Measurements from ENCODE around the gene CYB5RL. TPM values are rescaled to one million over a fixed set of nuclear protein-coding genes. Genes with fewer than 3 reads are reported as not detected.
A peak's percentile ranks its signal among the peaks of the same experiment; 100 is the strongest.

The CYB5RL gene
- total RNA-seq, 6 experiments from 2014 or later, result 4.5 to 6.1 (median 5.2) TPM

DNA sequence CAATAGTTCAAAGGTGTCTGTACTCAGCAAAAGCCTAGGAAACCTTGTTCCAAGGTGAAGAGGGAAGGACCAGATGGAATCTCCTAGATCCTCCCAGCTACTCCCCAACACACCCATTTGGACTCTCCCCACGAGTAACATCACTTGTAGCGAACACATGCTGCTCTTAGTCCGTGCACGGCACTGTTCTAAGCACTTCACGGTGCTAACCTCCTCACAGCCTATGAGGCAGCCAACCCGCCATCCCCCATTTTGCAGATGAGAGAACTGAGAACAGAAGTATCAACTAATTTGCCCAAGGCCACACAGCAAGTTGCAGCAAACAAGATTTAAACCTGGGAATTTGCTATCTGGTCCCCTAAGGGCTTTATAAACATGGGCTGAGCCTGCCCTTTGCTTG is 24.4 kb upstream of the CYB5RL start:
- Mint-ChIP-seq H3K36me3 (ENCODE audit: low read depth) (0 out of 2 replicates have a peak, but pooled peaks cover 4% of the 10 kb centered on the region), H3K27ac (no peak overlapping the region; the same call in 1 of the 2 replicates), H3K9me3 (no peaks in the 10 kb centered on the region), H3K27me3 (ENCODE audit: insufficient read depth) (peaks cover 13% of the 10 kb centered on the region), H3K4me3 (no peak overlapping the region), H3K4me1 (ENCODE audit: low read depth) (peaks cover 40% of the 10 kb centered on the region)
- TF ChIP-seq, protein P1, sequence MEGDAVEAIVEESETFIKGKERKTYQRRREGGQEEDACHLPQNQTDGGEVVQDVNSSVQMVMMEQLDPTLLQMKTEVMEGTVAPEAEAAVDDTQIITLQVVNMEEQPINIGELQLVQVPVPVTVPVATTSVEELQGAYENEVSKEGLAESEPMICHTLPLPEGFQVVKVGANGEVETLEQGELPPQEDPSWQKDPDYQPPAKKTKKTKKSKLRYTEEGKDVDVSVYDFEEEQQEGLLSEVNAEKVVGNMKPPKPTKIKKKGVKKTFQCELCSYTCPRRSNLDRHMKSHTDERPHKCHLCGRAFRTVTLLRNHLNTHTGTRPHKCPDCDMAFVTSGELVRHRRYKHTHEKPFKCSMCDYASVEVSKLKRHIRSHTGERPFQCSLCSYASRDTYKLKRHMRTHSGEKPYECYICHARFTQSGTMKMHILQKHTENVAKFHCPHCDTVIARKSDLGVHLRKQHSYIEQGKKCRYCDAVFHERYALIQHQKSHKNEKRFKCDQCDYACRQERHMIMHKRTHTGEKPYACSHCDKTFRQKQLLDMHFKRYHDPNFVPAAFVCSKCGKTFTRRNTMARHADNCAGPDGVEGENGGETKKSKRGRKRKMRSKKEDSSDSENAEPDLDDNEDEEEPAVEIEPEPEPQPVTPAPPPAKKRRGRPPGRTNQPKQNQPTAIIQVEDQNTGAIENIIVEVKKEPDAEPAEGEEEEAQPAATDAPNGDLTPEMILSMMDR (IDR thresholded peaks at IDR 0.05), result no peak
- DNase-seq, result no peak

DNA sequence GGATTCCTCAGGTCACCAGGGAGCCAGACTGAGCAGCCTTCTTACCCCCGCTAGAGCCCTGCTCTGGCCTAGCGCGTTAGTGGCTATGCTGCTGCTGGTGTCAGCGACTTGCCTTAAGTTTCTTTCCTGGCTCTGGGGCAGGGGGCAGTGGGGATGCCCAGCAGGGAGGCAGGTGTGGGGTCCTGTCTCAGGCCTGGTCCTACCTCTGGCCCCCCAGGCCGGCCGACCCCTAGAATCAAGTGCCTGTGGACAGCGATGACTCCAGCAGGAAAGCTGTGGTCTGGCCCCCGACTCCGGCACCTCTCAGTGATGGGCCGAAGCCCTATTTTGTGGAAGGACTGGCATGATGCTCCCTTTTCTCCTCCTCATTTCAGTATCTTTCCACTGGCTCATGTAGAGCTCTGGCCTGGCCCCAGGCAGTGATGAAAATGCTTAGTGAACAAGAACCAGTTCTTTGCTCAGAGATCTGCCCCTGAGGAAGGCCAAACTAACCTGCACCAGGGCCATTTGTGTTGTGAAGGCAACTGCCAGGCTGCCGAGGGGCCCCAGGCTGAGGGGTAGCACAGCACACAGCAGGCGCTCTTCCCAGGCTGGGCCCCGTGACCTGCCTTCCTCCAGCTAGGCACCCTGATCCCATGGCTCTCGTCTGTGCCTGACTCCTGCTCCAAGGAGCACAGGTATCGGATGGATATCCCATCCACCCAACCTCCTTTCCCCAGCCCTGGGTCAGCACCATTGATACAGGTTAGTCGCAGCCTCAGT is 23.8 kb upstream of the CYB5RL start:
- Mint-ChIP-seq H3K27ac (no peak overlapping the region; the same call in 1 of the 2 replicates), H3K4me1 (ENCODE audit: low read depth) (peaks cover 42% of the 10 kb centered on the region), H3K36me3 (ENCODE audit: low read depth) (peaks cover 6% of the 10 kb centered on the region; the same call in 1 of the 2 replicates), H3K9me3 (no peaks in the 10 kb centered on the region), H3K27me3 (ENCODE audit: insufficient read depth) (peaks cover 13% of the 10 kb centered on the region), H3K4me3 (no peak overlapping the region)
- TF ChIP-seq, protein P1 (IDR thresholded peaks at IDR 0.05), result no peak
- DNase-seq, result no peak

DNA sequence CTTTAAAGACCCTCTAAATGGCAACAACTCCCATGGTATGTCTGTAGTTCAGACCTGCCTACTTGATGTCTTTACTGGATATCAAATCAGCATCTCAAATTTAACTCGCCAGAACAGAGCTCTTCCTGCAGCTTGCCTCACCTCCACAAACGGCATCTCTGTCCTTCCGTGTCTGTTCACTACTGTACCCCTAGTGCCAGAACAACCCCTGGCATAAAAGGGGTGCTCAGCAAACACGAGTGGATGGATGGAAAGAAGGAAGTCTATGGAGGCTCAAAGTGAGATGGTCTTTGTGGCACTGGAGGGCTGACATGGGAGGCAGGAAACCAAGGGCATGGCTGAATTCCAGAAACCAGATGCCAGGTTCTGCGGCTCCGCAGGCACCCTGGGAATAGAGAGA is 22.9 kb upstream of the CYB5RL start:
- no peaks in the 10 kb centered on the region for H3K9me3 Mint-ChIP-seq
- peaks cover 10% of the 10 kb centered on the region; the same call in 1 of the 2 replicates for H3K36me3 Mint-ChIP-seq (ENCODE audit: low read depth)
- H3K27me3 Mint-ChIP-seq (ENCODE audit: insufficient read depth), result peaks cover 13% of the 10 kb centered on the region
- TF ChIP-seq, protein P1 (IDR thresholded peaks at IDR 0.05), result no peak
- no peak overlapping the region for H3K27ac Mint-ChIP-seq
- H3K4me3 Mint-ChIP-seq, result no peak overlapping the region
- H3K4me1 Mint-ChIP-seq (ENCODE audit: low read depth), result peaks cover 41% of the 10 kb centered on the region
- no peak for DNase-seq

DNA sequence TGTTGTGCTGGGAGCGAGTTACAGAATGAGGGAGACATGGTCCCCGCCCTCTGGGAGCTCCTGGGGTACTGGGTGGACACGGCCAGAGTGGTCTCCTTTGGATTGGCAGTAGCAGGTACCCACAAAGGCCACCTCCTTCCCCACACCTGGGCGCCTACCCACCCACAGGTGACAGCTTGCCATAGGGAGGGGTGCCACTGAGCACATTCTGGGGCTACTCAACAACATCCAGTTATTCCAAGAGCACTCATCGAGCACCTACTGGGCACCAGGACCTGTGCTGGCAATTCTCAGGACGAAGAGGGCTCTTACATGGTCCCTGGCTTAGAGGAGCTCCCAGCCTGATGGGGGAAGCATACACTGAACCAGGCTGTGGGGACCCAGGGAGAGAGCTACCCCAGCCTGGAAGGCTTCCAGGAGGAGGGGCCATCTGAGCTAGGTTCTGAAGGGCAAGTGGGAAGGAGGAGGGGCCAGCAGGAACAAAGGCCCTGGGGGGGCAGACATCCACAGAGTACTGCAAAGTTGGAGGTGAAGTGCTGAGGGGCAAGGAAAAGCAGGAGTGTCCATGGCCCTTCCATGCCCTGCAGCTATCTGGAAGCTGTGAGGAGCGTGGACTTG is 22.1 kb upstream of the CYB5RL start:
- no peak for DNase-seq
- TF ChIP-seq, protein P1 (IDR thresholded peaks at IDR 0.05), result no peak
- Mint-ChIP-seq H3K4me1 (ENCODE audit: low read depth) (peaks cover 35% of the 10 kb centered on the region), H3K4me3 (no peak overlapping the region), H3K36me3 (ENCODE audit: low read depth) (peaks cover 15% of the 10 kb centered on the region; the same call in 1 of the 2 replicates), H3K9me3 (no peaks in the 10 kb centered on the region), H3K27me3 (ENCODE audit: insufficient read depth) (peaks cover 13% of the 10 kb centered on the region), H3K27ac (peak overlapping the region; percentile 49)

DNA sequence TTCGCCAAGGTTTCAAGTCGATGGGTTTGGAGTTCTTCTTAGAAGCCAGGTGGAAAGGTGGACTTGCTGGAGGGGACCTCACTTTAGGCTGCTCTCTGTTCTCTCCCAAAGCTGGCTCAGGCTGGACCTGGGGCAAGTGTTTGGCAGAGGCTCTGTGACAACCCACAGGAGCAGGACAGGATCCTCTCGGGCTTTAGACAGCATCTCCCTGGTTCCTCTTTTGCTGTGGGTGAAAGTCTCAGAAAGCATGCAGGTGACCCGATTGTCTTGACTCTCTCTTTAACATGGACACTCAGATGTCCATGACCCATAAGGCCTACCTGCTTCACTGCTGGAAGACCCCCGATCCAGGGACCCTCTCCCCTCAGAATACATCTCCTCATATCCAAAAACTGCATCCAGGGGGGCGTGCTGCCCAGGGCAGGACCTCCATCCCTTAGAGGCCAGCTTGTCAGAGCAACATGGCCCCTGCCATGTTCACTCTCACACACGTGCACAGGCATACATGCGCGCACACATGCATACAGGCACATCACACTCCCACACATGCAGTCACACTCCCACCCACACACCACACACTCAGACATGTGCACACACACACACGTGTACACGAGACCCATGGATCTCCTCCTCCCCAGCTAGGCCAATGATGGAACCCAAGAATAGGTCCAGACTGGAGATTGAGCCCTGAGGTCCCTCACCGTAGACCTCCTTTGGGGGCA is 21.4 kb upstream of the CYB5RL start:
- Mint-ChIP-seq H3K4me1 (ENCODE audit: low read depth) (peaks cover 35% of the 10 kb centered on the region), H3K27me3 (ENCODE audit: insufficient read depth) (peaks cover 13% of the 10 kb centered on the region)

More for the DNA sequence above, 21.4 kb upstream of the CYB5RL start:
- Mint-ChIP-seq H3K4me3 (no peak overlapping the region), H3K27ac (peak overlapping the region; percentile 90), H3K36me3 (ENCODE audit: low read depth) (peaks cover 20% of the 10 kb centered on the region; the same call in 1 of the 2 replicates), H3K9me3 (no peaks in the 10 kb centered on the region)
- TF ChIP-seq, protein P1 (IDR thresholded peaks at IDR 0.05), result no peak
- DNase-seq, result no peak

Data from HFFc6 (cell line).